A549 (cell line): Measurements from ENCODE around the gene TLR3.

Experiments used
- CHD2 ChIP-seq: fragments of 150-350 bp; IDR thresholded peaks from 2 replicates; pipeline ENCODE4 v1.6.1; 2014; ENCODE audit warnings: low read length; ENCODE audit not compliant: partially characterized antibody
- EP300 ChIP-seq, 2 experiments: fragments of >200 bp; sonication (Bioruptor Twin); formaldehyde crosslinking; IDR thresholded peaks; 2 replicates in 1 of 2; 3 replicates in 1 of 2; pipeline ENCODE4 v1.6.1; 2016 to 2017
- HEYL ChIP-seq: fragments of 250-450 bp; sonication (Bioruptor Pico); IDR thresholded peaks from 2 replicates; pipeline ENCODE4 v1.8.0; 2021; ENCODE audit warnings: mild to moderate bottlenecking, moderate library complexity
- MAX ChIP-seq: IDR thresholded peaks from 2 replicates; pipeline ENCODE4 v1.6.1; 2012
- SMC3 ChIP-seq: fragments of >200 bp; sonication (Bioruptor Twin); formaldehyde crosslinking; IDR thresholded peaks from 3 replicates; pipeline ENCODE4 v1.6.1; 2018; ENCODE audit warnings: inconsistent platforms
- TF ChIP-seq, protein P1 (sequence below): fragments of 150-350 bp; IDR thresholded peaks from 2 replicates; pipeline ENCODE4 v1.6.1; 2014; ENCODE audit warnings: low read depth, mild to moderate bottlenecking, low read length
- TF ChIP-seq, protein P2 (sequence below): fragments of >200 bp; sonication (Bioruptor Twin); formaldehyde crosslinking; IDR thresholded peaks from 3 replicates; pipeline ENCODE4 v1.5.1; 2016

DNA sequence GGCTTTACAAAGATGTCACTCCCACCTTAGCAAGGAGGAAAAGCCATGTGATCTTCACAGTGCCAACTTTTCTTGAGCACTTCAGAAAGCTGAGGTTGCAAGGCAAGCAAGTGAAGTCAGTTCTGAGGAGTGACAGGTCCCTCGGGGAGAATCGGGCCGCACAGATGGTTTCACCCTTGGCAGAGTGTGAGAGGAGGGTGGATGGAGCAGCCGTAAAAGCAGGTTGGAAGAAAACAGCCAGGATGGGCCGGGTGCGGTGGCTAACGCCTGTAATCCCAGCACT, 43.6 kb upstream of the TLR3 start:
- no peak for TF ChIP-seq SMC3
- TF ChIP-seq CHD2: no peak
- TF ChIP-seq MAX: no peak
- TF ChIP-seq, protein P1, sequence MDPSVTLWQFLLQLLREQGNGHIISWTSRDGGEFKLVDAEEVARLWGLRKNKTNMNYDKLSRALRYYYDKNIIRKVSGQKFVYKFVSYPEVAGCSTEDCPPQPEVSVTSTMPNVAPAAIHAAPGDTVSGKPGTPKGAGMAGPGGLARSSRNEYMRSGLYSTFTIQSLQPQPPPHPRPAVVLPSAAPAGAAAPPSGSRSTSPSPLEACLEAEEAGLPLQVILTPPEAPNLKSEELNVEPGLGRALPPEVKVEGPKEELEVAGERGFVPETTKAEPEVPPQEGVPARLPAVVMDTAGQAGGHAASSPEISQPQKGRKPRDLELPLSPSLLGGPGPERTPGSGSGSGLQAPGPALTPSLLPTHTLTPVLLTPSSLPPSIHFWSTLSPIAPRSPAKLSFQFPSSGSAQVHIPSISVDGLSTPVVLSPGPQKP: no peak
- TF ChIP-seq, protein P2, sequence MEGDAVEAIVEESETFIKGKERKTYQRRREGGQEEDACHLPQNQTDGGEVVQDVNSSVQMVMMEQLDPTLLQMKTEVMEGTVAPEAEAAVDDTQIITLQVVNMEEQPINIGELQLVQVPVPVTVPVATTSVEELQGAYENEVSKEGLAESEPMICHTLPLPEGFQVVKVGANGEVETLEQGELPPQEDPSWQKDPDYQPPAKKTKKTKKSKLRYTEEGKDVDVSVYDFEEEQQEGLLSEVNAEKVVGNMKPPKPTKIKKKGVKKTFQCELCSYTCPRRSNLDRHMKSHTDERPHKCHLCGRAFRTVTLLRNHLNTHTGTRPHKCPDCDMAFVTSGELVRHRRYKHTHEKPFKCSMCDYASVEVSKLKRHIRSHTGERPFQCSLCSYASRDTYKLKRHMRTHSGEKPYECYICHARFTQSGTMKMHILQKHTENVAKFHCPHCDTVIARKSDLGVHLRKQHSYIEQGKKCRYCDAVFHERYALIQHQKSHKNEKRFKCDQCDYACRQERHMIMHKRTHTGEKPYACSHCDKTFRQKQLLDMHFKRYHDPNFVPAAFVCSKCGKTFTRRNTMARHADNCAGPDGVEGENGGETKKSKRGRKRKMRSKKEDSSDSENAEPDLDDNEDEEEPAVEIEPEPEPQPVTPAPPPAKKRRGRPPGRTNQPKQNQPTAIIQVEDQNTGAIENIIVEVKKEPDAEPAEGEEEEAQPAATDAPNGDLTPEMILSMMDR: no peak
- no peak for TF ChIP-seq HEYL
- no peak for TF ChIP-seq EP300 (IDR thresholded peaks at IDR 0.05)
